Measurements from ENCODE around the gene PITPNC1. TPM values are rescaled to one million over a fixed set of nuclear protein-coding genes. Genes with fewer than 3 reads are reported as not detected.
"Not testable (repeated sequence)": the region's sequence is repeated elsewhere in the genome, so short reads cannot be mapped to it uniquely, and the experiment has no call there.

PITPNC1 gene
- total RNA-seq, 1 donor from 2014 or later = 14.6 TPM

DNA sequence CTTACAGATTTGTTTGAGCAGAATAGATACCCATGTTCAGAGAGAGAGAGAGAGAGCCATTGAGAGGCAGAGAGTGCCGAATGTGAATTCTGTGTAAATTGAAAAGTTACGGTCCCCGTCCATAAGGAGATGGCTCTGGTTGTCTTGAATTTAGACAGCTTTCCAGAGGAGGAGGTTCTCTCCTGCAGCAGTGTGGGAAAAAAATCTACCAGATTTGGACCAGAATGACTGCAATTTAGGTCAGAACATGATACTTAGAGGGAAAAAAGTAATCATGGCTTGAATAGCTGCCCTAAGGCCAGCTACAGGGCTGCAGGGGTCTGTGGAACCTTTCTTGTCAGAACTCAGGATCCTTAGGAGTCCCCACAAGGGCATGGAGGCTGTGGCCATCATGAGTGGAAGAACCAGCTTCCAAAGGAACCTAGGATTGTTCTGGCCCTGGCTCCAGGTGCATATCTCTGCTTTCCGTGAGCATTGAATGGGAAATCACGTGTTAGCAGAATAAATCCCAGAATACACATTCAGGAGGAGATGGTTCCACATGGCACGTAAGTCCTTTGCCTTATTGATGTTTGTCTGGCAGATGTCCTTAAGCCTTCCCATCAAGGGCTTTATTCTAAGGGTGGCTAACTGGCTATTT lies 13.0 kb downstream of the PITPNC1 start:
- DNase-seq (no peak), ATAC-seq (ENCODE audit: poor library complexity) (no peak)
- intact Hi-C loops (cut with DNase I) = no loop called here

DNA sequence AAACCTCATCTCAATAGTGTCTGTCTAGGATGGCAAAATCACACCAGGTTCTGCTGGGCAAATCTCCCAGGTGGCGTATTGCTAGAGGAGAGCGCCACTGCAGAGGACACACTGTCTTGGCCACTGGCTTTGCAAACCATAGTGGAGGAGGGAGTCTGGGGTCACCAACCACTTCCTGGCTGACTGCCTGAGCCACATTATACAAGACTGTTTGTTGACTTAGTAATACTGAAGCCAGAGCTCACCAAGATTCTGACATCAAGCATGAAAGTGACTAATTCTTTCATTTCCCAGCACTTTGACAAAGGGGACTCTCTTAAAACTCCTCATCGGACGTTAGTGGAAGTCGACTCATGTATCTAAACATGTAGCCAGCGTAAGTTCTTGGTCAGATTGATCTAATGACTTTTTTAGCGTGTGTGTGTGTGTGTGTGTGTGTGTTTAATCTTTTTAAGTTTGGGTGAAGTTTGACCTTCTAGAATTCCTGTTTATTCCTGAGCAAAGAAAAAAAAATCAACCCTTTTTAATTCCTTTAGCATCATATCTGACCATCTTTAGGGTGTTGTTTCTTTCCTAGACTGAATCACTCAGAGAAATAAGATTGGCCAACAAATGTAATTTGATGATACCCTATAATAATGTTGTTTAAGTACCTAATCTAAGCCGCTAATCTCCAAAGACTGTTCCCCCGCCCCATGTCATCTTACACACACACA lies 13.7 kb downstream of the PITPNC1 start:
- peak; percentile 65 for ATAC-seq (ENCODE audit: poor library complexity)
- intact Hi-C loops (cut with DNase I) = no loop called here
- DNase-seq = no peak

- no peak for DNase-seq
- no peak for ATAC-seq (ENCODE audit: poor library complexity)
- intact Hi-C loops (cut with DNase I) = no loop called here
Measured at GRCh38 chr17:67392111-67392510, 15.0 kb downstream of the PITPNC1 start.

DNA sequence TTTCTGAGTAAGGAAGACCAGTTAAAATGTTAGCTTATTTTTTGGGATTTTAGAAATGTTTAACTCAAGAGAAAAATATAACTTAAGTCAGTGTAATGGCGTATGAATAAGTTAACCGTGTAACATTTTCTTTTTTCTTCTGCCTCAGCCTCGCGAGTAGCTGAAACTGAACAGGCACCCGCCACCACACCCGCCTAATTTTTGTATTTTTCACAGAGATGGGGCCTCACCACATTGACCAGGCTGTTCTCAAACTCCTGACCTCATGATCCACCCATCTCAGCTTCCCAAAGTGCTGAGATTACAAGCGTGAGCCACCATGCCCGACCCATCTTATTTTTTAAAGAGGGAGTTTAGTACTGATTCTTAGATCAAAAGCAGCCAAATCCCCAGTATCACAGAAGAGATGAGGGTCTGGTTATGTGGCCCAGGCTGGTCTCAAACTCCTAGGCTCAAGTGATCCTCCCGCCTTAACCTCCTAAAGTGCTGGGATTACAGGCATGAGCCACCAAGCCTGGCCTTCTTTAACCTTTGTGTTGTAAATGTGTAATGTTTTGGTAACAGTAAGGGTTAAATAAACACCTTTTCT lies 16.8 kb downstream of the PITPNC1 start:
- DNase-seq (no peak), ATAC-seq (ENCODE audit: poor library complexity) (no peak)
- intact Hi-C loops (cut with DNase I) = no loop called here

- ATAC-seq (ENCODE audit: poor library complexity) (no peak), DNase-seq (no peak)
- intact Hi-C loops (cut with DNase I) = no loop called here
Measured at GRCh38 chr17:67399676-67400075, 22.6 kb downstream of the PITPNC1 start.

DNA sequence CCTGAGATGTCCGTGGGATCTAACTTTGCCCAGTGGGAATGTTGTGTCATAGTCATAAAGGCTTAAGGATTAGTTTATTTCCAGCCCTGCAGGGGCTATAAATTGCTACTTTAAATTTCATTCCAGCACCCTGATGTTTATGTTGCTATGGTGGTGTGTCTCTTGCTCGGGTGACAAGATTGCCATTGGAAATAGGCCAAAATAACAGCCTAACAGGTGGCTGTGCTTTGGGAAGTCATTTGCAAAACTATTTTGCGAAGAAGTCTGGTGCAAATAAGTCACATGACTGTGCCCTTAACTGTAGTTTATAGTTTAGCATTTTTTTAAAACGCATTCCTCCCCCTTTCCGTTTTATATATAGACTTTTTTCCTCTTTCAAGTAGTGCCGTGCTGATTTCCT lies 23.1 kb downstream of the PITPNC1 start:
- no peak for DNase-seq
- ATAC-seq (ENCODE audit: poor library complexity) = peak; percentile 69
- intact Hi-C loops (cut with DNase I) = no loop called here

- DNase-seq (no peak), ATAC-seq (ENCODE audit: poor library complexity) (no peak)
- intact Hi-C loops (cut with DNase I) = no loop called here
Measured at GRCh38 chr17:67401106-67401505, 24.0 kb downstream of the PITPNC1 start.

GRCh38 chr17:67401598-67402504 lies 24.8 kb downstream of the PITPNC1 start:
- no peak for DNase-seq
- intact Hi-C loops (cut with DNase I) = no loop called here
- ATAC-seq (ENCODE audit: poor library complexity) = no peak

DNA sequence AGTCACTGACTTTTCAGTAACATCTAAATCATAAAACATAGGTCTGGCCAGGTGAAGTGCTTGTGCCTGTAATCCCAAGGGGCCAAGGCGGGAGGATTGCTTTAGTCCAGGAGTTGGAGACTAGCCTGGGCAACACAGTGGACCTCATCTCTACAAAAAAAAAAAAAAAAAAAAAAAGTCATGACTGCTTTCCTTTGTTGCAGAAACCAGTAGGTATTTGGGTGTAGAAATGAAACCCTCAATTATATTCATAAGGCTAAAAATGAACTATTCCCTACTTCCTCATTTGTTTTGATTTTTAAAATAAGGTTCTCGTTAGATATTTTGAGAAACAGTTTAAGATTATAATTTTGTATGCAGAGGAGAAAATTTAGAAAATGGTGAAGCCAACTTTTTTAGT lies 26.0 kb downstream of the PITPNC1 start:
- DNase-seq (no peak), ATAC-seq (ENCODE audit: poor library complexity) (no peak)
- intact Hi-C loops (cut with DNase I) = no loop called here

GRCh38 chr17:67403483-67403882 lies 26.4 kb downstream of the PITPNC1 start:
- intact Hi-C loops (cut with DNase I) = no loop called here
- DNase-seq = no peak
- no peak for ATAC-seq (ENCODE audit: poor library complexity)

- ATAC-seq (ENCODE audit: poor library complexity); intact Hi-C loops (cut with DNase I); DNase-seq: not testable (repeated sequence)
Measured at GRCh38 chr17:67408455-67408830, 31.4 kb downstream of the PITPNC1 start.

DNA sequence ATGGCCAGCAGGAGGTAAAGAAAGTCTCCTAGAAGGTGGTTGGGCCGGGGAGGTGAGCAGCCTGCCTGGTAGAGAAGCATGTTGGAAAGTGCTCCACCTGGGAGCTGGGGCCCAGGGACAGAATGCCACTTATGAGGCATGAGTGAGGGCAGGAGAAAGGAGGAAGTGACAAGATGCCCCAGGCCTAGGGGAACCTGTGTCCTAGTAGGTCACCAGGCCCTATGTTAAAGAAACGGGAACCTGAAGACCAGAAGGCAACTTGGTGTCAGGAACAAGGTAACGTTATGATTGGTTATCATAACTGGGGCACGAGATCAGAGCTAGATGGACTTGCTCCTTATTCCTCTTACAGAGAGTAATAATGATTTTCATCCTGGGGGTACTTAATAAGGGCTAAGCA lies 34.3 kb downstream of the PITPNC1 start:
- DNase-seq (no peak), ATAC-seq (ENCODE audit: poor library complexity) (no peak)
- intact Hi-C loops (cut with DNase I) = no loop called here

- no peak for ATAC-seq (ENCODE audit: poor library complexity)
- intact Hi-C loops (cut with DNase I) = no loop called here
- no peak for DNase-seq
Measured at GRCh38 chr17:67412032-67412431, 35.0 kb downstream of the PITPNC1 start.

DNA sequence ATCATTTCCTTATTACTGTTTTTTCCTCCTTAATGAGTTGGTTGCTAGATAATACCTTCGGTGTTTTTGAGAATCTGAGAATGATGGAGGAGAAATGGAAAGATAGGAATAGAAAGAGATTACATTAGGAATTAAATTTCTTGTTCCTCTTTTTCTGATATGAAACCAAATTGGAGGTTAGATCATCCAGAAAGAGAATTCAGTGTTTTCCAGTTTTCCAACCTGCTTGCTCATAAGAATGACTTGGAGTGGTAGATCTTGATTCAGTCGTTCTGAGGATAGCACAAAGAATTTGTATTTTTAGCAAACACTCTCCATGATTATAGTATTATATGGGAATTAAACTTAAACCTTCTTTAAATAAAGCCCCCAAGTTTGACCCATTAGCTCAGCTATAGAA lies 35.9 kb downstream of the PITPNC1 start:
- no peak for DNase-seq
- intact Hi-C loops (cut with DNase I) = no loop called here
- no peak for ATAC-seq (ENCODE audit: poor library complexity)

GRCh38 chr17:67413388-67413787 lies 36.3 kb downstream of the PITPNC1 start:
- intact Hi-C loops (cut with DNase I) = no loop called here
- no peak for DNase-seq
- no peak for ATAC-seq (ENCODE audit: poor library complexity)

- no peak for DNase-seq
- no peak for ATAC-seq (ENCODE audit: poor library complexity)
- intact Hi-C loops (cut with DNase I) = no loop called here
Measured at GRCh38 chr17:67414130-67414529, 37.0 kb downstream of the PITPNC1 start.

DNA sequence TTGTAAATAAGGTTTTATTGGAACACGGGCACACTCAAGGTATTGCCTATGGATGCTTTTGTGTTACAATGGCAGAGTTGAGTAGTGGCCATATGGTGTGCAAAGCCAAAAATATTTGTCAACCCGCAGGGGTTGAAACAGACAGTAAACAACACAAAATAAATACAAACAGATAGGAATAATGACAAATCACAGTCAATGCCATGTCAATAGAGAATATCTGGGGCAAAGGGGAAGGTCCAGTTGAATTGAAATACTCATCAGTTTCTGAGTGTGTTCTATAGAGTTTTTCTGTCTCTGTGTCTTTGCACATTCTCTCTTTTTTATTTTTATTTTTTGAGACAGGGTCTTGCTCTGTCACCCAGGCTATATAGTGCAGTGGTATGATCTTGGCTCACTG lies 37.5 kb downstream of the PITPNC1 start:
- no peak for ATAC-seq (ENCODE audit: poor library complexity)
- DNase-seq = no peak
- intact Hi-C loops (cut with DNase I) = no loop called here

GRCh38 chr17:67415291-67415690 lies 38.2 kb downstream of the PITPNC1 start:
- ATAC-seq (ENCODE audit: poor library complexity) (no peak), DNase-seq (no peak)
- intact Hi-C loops (cut with DNase I) = no loop called here

DNA sequence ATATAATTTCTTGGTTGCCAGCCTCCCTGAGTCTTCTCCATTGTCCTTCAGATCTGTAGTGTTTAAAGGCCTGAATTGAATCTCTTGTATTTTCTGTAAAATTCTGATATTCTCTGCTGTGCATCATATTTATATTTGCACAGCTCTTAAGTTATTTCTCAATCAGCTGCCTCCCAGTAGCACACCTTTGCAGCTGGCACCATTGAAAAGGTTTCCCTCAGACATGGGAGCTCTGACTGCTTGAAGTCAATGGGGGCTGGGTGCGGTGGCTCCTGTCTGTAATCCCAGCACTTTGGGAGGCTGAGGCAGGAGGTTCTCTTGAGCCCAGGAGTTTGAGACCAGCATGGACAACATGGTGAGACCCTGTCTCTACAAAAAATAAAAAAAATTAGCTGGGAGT lies 40.4 kb downstream of the PITPNC1 start:
- ATAC-seq (ENCODE audit: poor library complexity) = no peak
- no peak for DNase-seq
- intact Hi-C loops (cut with DNase I) = no loop called here
